ENCODE data around the gene SP110. TPM values are rescaled to one million over a fixed set of nuclear protein-coding genes. Genes with fewer than 3 reads are reported as not detected.

The SP110 gene
- 17.0 TPM for total RNA-seq

DNA sequence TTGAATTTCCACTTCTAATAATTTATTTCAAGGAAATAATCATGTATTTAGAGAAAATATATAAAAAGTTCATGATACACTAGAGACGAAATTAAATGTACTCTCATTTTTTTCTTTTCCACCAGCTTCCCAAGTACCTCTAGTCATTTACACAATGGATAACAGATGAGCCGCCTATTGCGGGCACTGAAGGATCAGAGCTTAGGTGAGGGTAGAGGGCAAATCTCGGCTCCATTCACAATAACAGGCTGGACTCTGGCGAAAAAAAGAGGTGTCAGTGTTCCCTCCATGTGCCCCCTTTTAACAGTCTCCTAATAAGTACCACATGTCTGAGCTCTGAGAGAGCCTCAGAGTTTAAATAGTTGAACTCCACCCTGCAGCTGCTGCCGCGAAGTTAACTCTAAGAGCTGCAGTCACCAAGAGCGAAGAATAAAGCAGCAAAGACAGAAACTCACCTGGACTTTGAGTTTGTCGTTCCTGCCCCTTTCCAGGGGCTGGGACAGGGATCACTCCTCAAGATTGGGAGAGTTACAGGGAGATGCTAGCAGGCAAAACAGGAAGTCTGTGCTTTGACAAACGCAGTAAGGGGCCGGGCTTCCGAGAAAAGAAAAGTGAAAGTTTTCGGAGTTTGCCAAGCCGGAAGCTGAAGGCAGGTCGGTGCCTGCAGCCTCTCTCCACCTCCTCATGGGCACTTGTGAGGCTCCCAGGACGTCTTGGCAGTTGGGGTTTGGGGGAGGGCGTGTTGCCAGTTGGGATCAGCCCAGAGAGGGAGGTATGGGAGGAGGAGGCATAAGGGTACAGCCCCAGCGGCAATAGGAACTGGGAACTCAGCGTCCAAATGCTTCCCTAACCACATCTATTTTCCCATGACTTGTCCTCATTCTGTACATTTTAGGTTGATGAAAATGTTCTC, at the start of gene SP110:
SP110 (minus strand) TSS at position 566 of the 913 bp plus-strand sequence. CDS start 3,057 bp downstream, outside the sequence.

DNA sequence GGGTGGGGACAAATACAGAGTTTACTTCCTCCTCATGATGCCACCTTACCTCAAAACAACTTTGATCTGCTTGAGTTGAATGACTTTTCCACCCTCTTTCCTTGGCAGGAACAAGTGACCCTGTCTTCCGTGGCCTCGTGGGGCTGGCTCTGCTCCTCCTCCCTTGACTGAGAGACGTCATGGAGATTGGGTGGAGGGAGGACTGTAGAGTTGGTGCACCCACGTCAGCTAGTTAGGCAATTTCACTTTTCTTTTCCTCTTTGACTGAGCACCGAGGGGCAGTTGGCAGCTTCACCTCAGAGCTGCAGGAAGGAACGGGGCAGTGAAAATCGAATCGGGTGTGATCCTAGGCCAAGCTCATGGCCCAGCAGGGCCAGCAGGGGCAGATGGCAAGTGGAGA, 5.7 kb upstream of the SP110 start, which contains the start of gene SP140:
SP140 (plus strand) TSS at position 251 of the 400 bp plus-strand sequence; CDS start at position 360, 109 bp downstream.

Other genes with a start within 250 kb of the SP110 start
- 10.1 TPM for gene SLC16A14, start 151.1 kb downstream of the SP110 start, total RNA-seq
- 0.47 TPM for gene SP140, start 5.8 kb upstream of the SP110 start, total RNA-seq
- 11.3 TPM for gene SP140L, start 107.2 kb upstream of the SP110 start, total RNA-seq
- 42.2 TPM for gene SP100, start 196.2 kb upstream of the SP110 start, total RNA-seq